SJCRH30 (cell line): ENCODE data around the gene KRTAP4-9. TPM values are rescaled to one million over a fixed set of nuclear protein-coding genes. Genes with fewer than 3 reads are reported as not detected.
"Not testable (repeated sequence)": the region's sequence is repeated elsewhere in the genome, so short reads cannot be mapped to it uniquely, and the experiment has no call there.

ENCODE experiments used
- DNase-seq, 2 experiments: peaks; one replicate each; pipeline ENCODE4 v3.0.0-alpha.2; 2015 to 2020
- H3K27ac ChIP-seq: fragments of 250-450 bp; sonication (Bioruptor Pico); 2 replicates; pipeline ENCODE4 v1.5.1; 2020; ENCODE audit warnings: mild to moderate bottlenecking, moderate library complexity
- H3K27me3 ChIP-seq: fragments of 250-450 bp; sonication (Bioruptor Pico); 2 replicates; pipeline ENCODE4 v1.5.1; 2020; ENCODE audit warnings: mild to moderate bottlenecking, moderate library complexity
- H3K36me3 ChIP-seq: fragments of 250-450 bp; sonication (Bioruptor Pico); 2 replicates; pipeline ENCODE4 v1.5.1; 2020; ENCODE audit warnings: mild to moderate bottlenecking, moderate library complexity
- H3K4me1 ChIP-seq: fragments of 250-450 bp; sonication (Bioruptor Pico); 2 replicates; pipeline ENCODE4 v1.5.1; 2020; ENCODE audit warnings: mild to moderate bottlenecking, moderate library complexity
- H3K4me3 ChIP-seq: fragments of 250-450 bp; sonication (Bioruptor Pico); 2 replicates; pipeline ENCODE4 v1.5.1; 2020; ENCODE audit warnings: mild to moderate bottlenecking, moderate library complexity
- H3K9me3 ChIP-seq: fragments of 250-450 bp; sonication (Bioruptor Pico); replicated peaks from 2 replicates; pipeline ENCODE4 v1.5.1; 2020; ENCODE audit warnings: mild to moderate bottlenecking, moderate library complexity
- total RNA-seq: library from RNA; depleted of rRNA; stranded (reverse); fragments of >200 nt; shearing (Covaris generic); gene quantifications from 2 replicates; pipeline ENCODE4 v1.2.3, GENCODE V29; 2014

Gene KRTAP4-9
- total RNA-seq, 1 experiment from 2014 or later: not detected

GRCh38 chr17:41108728-41109386, 3.7 kb downstream of the KRTAP4-9 start:
- DNase-seq, H3K36me3 ChIP-seq, H3K27ac ChIP-seq, H3K27me3 ChIP-seq, H3K4me1 ChIP-seq, H3K4me3 ChIP-seq: not testable (repeated sequence)
- peaks cover 17% of the 10 kb centered on the region for H3K9me3 ChIP-seq

GRCh38 chr17:41111151-41111885, 6.1 kb downstream of the KRTAP4-9 start:
- Histone ChIP-seq H3K4me3 (no peak overlapping the region), H3K4me1 (no peaks in the 10 kb centered on the region), H3K36me3 (no peaks in the 10 kb centered on the region), H3K27ac (no peak overlapping the region), H3K27me3 (no peaks in the 10 kb centered on the region), H3K9me3 (peaks cover 15% of the 10 kb centered on the region)
- no peak for DNase-seq

- no peaks in the 10 kb centered on the region for H3K36me3 ChIP-seq
- no peaks in the 10 kb centered on the region for H3K27me3 ChIP-seq
- H3K27ac ChIP-seq: no peak overlapping the region
- DNase-seq: no peak
- peaks cover 5% of the 10 kb centered on the region for H3K9me3 ChIP-seq
- H3K4me1 ChIP-seq: no peaks in the 10 kb centered on the region
- H3K4me3 ChIP-seq: no peak overlapping the region
These were observed 11.1 kb downstream of the KRTAP4-9 start for GRCh38 chr17:41116297-41116696.

GRCh38 chr17:41117846-41118386, 12.7 kb downstream of the KRTAP4-9 start, which contains the start of gene KRTAP4-11:
Gene KRTAP4-11 (minus strand): TSS chr17:41118373. CDS start chr17:41118315, 58 bp downstream.
- H3K4me1 ChIP-seq, H3K4me3 ChIP-seq, H3K27me3 ChIP-seq, H3K36me3 ChIP-seq, H3K27ac ChIP-seq, H3K9me3 ChIP-seq: not testable (repeated sequence)
- DNase-seq: peak; percentile 42 to 50

- no peaks in the 10 kb centered on the region for H3K27me3 ChIP-seq
- no peak overlapping the region for H3K4me3 ChIP-seq
- no peak overlapping the region for H3K27ac ChIP-seq
- no peak for DNase-seq
- H3K9me3 ChIP-seq: peaks cover 4% of the 10 kb centered on the region
- H3K4me1 ChIP-seq: no peaks in the 10 kb centered on the region
- H3K36me3 ChIP-seq: no peaks in the 10 kb centered on the region
These were observed 13.5 kb downstream of the KRTAP4-9 start for GRCh38 chr17:41118721-41119120.

GRCh38 chr17:41119696-41120690, 14.8 kb downstream of the KRTAP4-9 start:
- not testable (repeated sequence) for H3K36me3 ChIP-seq, H3K4me1 ChIP-seq, H3K4me3 ChIP-seq, DNase-seq, H3K9me3 ChIP-seq, H3K27me3 ChIP-seq, H3K27ac ChIP-seq

- no peaks in the 10 kb centered on the region for H3K36me3 ChIP-seq
- no peaks in the 10 kb centered on the region for H3K4me1 ChIP-seq
- DNase-seq: no peak
- no peak overlapping the region for H3K4me3 ChIP-seq
- H3K27ac ChIP-seq: no peak overlapping the region
- no peaks in the 10 kb centered on the region for H3K27me3 ChIP-seq
- H3K9me3 ChIP-seq: peaks cover 4% of the 10 kb centered on the region
These were observed 16.6 kb downstream of the KRTAP4-9 start for GRCh38 chr17:41121742-41122141.

- DNase-seq: peak; percentile 47 to 49
- H3K4me1 ChIP-seq: not testable (repeated sequence)
- H3K27ac ChIP-seq: peak overlapping the region; percentile 20; the same call in 1 of the 2 replicates
These were observed 18.3 kb downstream of the KRTAP4-9 start for GRCh38 chr17:41123292-41123990.

GRCh38 chr17:41123991-41124371, 18.8 kb downstream of the KRTAP4-9 start, which contains the start of gene KRTAP4-12:
Gene KRTAP4-12 (minus strand): TSS chr17:41124182. CDS start chr17:41124122, 60 bp downstream.
- not testable (repeated sequence) for H3K4me1 ChIP-seq, H3K4me3 ChIP-seq, DNase-seq, H3K27me3 ChIP-seq, H3K9me3 ChIP-seq, H3K36me3 ChIP-seq
- peak within 1 kb of the TSS; percentile 20; the same call in 1 of the 2 replicates for H3K27ac ChIP-seq

More at GRCh38 chr17:41123292-41123990, 18.3 kb downstream of the KRTAP4-9 start:
- not testable (repeated sequence) for H3K4me3 ChIP-seq, H3K27me3 ChIP-seq, H3K36me3 ChIP-seq, H3K9me3 ChIP-seq

- Histone ChIP-seq H3K4me1 (no peaks in the 10 kb centered on the region), H3K4me3 (no peak overlapping the region), H3K27me3 (no peaks in the 10 kb centered on the region), H3K9me3 (peaks cover 4% of the 10 kb centered on the region), H3K27ac (no peak overlapping the region), H3K36me3 (no peaks in the 10 kb centered on the region)
- no peak for DNase-seq
These were observed 19.9 kb downstream of the KRTAP4-9 start for GRCh38 chr17:41125064-41125463.

GRCh38 chr17:41126412-41126811, 21.2 kb downstream of the KRTAP4-9 start:
- Histone ChIP-seq H3K36me3 (no peaks in the 10 kb centered on the region), H3K9me3 (peaks cover 4% of the 10 kb centered on the region), H3K4me1 (no peaks in the 10 kb centered on the region), H3K27me3 (no peaks in the 10 kb centered on the region), H3K27ac (no peak overlapping the region), H3K4me3 (no peak overlapping the region)
- no peak for DNase-seq

- H3K4me1 ChIP-seq: no peaks in the 10 kb centered on the region
- DNase-seq: no peak
- no peaks in the 10 kb centered on the region for H3K27me3 ChIP-seq
- H3K27ac ChIP-seq: no peak overlapping the region
- peaks cover 4% of the 10 kb centered on the region for H3K9me3 ChIP-seq
- no peak overlapping the region for H3K4me3 ChIP-seq
- no peaks in the 10 kb centered on the region for H3K36me3 ChIP-seq
These were observed 22.2 kb downstream of the KRTAP4-9 start for GRCh38 chr17:41127371-41127770.

GRCh38 chr17:41131979-41132378, 26.8 kb downstream of the KRTAP4-9 start:
- Histone ChIP-seq H3K4me1 (no peaks in the 10 kb centered on the region), H3K27me3 (no peaks in the 10 kb centered on the region), H3K36me3 (no peaks in the 10 kb centered on the region), H3K9me3 (no peaks in the 10 kb centered on the region; the same call in 1 of the 2 replicates), H3K4me3 (no peak overlapping the region), H3K27ac (no peak overlapping the region)
- DNase-seq: no peak
